ENCODE data around the gene HSF2BP. TPM values are rescaled to one million over a fixed set of nuclear protein-coding genes. Genes with fewer than 3 reads are reported as not detected.
"Not testable (repeated sequence)": the region's sequence is repeated elsewhere in the genome, so short reads cannot be mapped to it uniquely, and the experiment has no call there.

Gene HSF2BP
- 0.30 and 0.50 TPM in 2 replicates for total RNA-seq

DNA sequence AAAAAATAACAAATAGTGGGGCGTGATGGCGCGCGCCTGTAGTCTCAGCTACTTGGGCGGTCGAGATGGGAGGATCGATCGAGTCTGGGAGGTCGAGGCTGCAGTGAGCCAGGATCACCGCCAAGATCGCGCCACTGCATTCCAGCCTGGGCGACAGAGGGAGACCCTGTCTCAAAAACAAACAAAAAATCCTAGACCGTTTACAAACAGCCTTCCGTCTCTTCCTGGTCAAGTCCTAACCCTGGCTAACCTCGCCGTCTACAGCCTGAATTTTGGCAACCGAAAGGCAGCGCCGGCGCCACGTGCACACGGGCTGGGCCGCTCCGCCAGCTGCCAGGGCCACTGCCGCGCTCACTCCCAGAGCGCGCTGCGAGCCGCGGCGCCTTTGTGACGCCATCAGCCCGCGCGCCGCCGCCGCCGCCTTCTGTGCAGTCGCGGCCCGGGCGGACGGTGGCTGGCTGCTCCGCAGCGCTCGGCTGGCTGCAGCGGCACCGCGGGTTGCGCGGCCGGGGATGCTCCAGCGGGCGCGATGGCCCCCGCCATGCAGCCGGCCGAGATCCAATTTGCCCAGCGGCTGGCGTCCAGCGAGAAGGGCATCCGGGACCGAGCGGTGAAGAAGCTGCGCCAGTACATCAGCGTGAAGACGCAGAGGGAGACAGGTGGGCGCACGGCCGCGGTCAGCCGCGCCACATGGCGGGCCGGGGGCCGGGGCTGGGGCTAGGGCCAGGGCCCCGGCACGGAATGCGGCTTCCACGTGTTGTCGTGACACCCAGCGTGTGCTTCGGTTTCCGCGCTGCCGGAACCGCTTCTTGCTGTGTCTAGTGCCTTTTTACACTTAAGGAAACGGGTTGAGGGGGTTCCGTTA is at the start of gene HSF2BP, which contains the start of gene RRP1B:
HSF2BP (minus strand) TSS at position 353 of the 865 bp plus-strand sequence. CDS start 1,392 bp downstream, outside the sequence.
RRP1B (plus strand) TSS at position 425 of the 865 bp plus-strand sequence; CDS start at position 530, 105 bp downstream.
- intact Hi-C loops (cut with micrococcal nuclease) = loop anchor here (1.0 kb wide), 1 partner anchor 130 kb away; the partner anchor contains the start of gene RRP1

DNA sequence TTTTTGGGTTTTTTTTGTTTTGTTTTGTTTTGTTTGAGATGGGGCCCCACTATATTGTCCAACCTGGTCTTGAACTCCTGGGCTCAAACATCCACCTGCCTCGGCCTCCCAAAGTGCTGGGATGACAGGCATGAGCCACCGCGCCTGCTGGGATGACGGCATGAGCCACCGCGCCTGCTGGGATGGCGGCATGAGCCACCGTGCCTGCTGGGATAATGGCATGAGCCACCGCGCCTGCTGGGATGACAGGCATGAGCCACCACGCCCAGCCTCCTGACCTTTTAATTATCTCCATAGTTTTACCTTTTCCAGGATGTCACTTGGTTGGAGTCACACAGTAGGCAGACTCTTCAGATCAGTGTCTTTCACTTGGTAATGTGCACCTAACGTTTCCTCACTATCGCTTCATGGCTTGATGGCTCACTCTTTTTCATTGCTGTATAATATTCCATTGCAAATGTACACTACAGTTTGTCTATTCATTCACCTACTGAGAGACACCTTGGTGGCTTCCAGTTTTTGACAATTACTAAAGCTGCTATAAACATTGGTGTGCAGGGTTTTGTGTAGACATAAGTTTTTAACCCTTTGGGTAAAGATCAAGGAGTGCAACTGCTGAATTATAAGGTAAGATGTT is 49.6 kb upstream of the HSF2BP start:
- intact Hi-C loops (cut with micrococcal nuclease) = no loop called here

DNA sequence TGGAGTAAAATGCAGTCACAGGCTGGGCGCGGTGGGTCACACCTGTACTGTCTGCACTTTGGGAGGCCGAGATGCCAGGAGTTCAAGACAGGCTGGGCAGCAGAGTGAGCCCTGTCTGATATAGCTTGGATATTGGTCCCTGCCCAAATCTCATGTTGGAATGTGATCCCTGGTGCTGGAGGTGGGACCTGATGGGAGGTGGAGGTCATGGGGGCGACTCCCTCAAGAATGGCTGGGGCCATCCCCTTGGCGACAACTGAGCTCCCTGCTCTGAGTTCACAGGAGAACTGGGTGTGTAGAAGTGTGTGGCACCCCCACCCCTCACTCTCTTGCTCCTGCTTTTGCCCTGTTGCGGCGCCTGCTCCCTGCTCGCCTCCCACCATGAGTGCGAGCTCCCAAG is 48.2 kb upstream of the HSF2BP start:
- intact Hi-C loops (cut with micrococcal nuclease) = no loop called here

- intact Hi-C loops (cut with micrococcal nuclease) = no loop called here
Observed at GRCh38 chr21:43703035-43703880, 44.0 kb upstream of the HSF2BP start.

DNA sequence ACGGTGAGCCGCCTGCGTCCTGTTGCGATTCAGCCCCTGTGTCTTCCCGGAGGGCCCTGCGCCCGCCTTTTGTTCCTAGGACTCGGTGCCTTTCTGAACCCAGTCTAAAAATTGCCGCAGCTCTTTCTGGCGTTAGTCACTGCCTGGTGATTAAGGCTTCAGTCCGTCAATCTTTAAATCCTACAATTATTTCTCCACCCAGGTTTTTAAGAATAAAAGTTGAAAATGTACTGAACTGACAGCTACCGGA is 43.4 kb upstream of the HSF2BP start:
- intact Hi-C loops (cut with micrococcal nuclease) = no loop called here

GRCh38 chr21:43701936-43702784 is 42.9 kb upstream of the HSF2BP start:
- intact Hi-C loops (cut with micrococcal nuclease) = no loop called here

- intact Hi-C loops (cut with micrococcal nuclease) = no loop called here
Observed at GRCh38 chr21:43699933-43700599, 40.8 kb upstream of the HSF2BP start.

DNA sequence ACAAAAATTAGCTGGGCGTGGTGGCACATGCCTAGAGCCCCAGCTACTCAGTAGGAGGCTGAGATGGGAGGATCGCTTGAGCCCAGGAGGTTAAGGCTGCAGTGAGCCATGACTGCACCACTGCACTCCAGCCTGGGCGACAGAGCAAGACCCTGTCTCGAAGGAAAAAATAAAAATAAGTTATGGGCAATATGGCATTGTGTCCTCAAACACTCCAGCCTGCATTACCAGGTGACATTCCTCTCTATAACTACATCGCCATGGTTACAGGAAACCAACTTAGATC is 40.1 kb upstream of the HSF2BP start:
- intact Hi-C loops (cut with micrococcal nuclease) = not testable (repeated sequence)

- intact Hi-C loops (cut with micrococcal nuclease) = no loop called here
Observed at GRCh38 chr21:43697758-43698643, 38.7 kb upstream of the HSF2BP start.

DNA sequence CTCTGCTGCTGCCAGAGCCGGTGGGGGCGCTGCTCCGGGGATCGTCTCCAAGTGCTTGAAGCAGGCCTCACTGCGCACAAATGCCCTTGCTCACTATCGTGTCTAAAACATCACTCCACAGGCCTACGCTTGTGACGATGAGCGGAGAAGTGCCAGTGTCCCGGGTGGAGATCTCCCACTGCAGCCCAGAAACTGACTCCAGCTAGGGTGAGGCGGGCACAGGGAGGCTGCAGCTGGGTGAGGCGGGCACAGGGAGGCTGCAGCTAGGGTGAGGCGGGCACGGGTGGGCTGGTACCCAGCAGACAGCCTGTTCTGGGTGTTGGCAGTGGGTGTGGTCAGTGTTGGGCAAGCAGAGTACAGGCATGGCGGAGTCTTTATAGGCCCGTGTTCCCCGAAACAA is 36.9 kb upstream of the HSF2BP start:
- intact Hi-C loops (cut with micrococcal nuclease) = no loop called here

GRCh38 chr21:43694437-43695079 is 35.3 kb upstream of the HSF2BP start:
- intact Hi-C loops (cut with micrococcal nuclease) = no loop called here

DNA sequence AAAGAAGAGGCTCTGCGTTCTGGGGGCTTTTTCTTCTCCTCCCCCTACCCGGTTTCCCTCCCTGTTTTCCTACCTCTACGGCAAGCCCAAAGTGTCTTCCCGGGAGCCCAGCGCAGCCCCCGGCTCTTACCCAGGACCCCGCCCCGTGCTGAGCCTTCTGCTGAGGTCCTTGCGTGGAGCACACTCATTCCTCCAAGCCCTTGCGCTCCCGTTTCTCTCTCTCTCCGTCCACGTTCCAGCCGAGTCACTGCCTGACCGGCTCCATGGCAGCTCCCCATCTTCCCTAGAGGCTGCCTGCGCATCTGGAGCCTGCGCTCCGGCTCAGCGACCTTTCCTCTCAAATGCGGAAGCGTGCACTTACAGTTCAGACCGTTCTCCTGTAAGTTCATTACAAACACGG is 34.7 kb upstream of the HSF2BP start:
- intact Hi-C loops (cut with micrococcal nuclease) = no loop called here

DNA sequence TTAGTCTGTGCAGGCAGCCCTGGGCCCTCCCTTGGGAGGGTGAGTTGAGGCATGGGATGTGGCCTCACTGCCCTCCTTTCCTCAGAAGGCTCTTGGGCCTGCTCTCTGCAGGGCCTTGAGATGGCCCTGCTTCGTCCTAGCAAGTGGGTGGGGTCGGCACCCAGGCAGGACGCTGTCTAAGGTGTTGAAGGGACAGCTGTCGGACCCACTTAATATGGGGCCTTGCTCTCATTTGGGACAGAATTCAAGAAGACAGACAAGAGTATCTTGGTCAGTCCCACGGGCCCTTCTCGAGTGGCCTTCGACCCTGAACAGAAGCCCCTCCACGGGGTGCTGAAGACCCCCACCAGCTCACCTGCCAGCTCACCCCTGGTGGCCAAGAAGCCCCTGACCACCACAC is 33.7 kb upstream of the HSF2BP start:
- intact Hi-C loops (cut with micrococcal nuclease) = no loop called here

GRCh38 chr21:43691801-43692200 is 32.5 kb upstream of the HSF2BP start:
- intact Hi-C loops (cut with micrococcal nuclease) = no loop called here

DNA sequence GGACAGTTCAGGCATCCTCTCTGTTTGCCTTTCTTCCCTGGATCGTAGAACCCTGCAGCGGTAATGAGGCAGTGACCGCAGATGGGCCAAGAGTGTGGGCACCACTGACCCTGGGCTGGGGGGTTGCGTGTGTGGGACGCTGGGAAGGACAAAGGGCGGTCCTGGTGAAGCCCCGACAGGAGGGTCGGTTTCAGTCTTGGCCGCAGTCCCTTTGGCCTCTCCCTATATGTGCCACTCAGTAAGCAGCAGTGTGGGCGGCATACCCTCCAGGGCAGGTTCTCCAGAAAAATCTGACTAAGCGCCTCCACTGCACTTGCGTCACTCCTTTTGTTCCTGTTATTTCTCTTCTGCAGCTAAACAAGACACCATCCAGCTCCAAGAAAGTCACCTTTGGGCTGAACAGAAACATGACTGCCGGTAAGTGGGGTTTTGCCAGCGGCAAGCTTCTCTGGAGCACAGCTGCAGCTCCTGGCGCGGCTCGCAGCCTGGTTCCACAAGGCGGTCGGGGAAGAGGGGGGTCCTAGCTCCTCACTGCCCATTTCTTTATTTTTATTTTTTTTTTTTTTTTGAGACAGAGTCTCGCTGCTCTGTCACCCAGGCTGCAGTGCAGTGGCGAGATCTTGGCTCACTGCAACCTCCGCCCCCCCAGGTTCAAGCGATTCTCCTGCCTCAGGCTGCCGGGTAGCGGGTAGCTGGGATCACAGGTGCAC is 32.0 kb upstream of the HSF2BP start:
- intact Hi-C loops (cut with micrococcal nuclease) = no loop called here

DNA sequence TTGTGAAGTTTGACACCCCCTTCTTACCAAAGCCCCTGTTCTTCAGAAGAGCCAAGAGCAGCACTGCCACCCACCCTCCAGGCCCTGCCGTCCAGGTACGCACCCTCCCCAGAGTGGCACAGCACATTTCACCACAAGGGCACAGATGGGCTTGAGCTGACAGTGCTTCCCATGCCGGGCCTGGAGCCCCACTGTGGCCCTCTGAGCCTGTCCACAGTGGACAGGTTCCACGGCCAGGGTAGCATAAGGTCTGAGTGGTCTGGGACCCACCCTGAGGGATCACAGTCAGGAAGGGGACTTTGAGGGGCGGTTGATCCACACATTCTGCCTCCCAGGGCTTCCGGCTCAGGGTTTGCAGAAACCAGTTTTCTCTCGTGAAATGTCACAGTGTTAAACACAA is 31.1 kb upstream of the HSF2BP start:
- intact Hi-C loops (cut with micrococcal nuclease) = no loop called here

DNA sequence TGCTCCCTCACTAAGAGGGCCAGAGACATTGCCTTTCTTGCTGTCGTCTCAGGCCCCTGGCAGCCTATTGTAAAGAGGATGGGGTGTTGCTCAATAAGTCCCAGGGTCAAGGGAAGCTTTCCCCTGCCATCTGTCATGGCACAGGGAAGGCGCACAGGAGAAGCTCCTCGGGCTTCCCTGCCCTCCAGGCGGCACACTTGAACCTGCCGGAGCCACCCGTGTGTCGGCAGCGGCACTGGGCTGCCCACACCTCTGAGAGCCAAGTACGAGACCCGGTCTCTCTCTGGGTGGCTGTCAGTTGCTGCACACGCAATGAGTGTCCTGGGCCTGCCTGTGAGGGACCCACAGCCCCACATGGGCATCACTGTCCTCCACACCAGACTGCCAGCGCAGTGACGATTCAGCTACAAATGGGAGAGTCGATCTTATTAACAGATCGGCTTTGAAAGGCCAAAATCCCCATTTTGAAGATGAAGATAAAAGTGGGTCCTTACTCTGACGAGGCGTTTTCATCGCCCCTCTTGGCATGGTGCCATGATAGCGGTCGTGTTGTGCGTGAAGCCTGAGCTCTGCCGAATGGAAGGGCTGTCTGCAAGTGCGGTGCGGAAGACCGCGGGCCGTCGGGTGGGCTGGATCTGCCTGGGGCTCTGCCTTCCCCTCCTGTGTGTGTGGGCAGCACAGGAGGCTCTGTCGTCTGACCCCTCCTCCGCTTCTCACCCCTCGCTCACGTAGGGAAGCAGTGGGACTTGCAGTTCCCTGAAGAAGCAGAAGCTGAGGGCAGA is 30.5 kb upstream of the HSF2BP start:
- intact Hi-C loops (cut with micrococcal nuclease) = no loop called here

GRCh38 chr21:43688906-43689305 is 29.6 kb upstream of the HSF2BP start:
- intact Hi-C loops (cut with micrococcal nuclease) = no loop called here

Measured in T-helper 2 cell treated with Interferon-gamma antibody and Interleukin-4, amounts not matched to agents 100 ng/mL and 5 ng/mL, for 36 hours (primary cell).